Thymus (tissue), 11 donors: ENCODE data around the gene YY1. TPM values are rescaled to one million over a fixed set of nuclear protein-coding genes. Genes with fewer than 3 reads are reported as not detected.
A peak's percentile ranks its signal among the peaks of the same experiment; 100 is the strongest.

Experiments used
- DNase-seq, 9 donors: peaks; one replicate each; pipeline ENCODE4 v3.0.0-alpha.2; 2013; ENCODE audit warnings: low spot score in 9 of 9, low read depth in 6 of 9, missing footprints in 1 of 9
- H3K27ac ChIP-seq, 2 donors: one replicate each; pipeline ENCODE4 v1.5.1; 2013; ENCODE audit warnings: control low read depth in 1 of 2, low read depth in 1 of 2, low read length in 1 of 2, mild to moderate bottlenecking in 1 of 2, moderate library complexity in 1 of 2
- H3K27me3 ChIP-seq, 2 donors: one replicate each; pipeline ENCODE4 v1.5.1; 2013; ENCODE audit warnings: low read length in 1 of 2; ENCODE audit not compliant: control insufficient read depth in 2 of 2, insufficient read depth in 1 of 2
- H3K36me3 ChIP-seq, 2 donors: one replicate each; pipeline ENCODE4 v1.5.1; 2013; ENCODE audit warnings: low read length in 1 of 2, mild to moderate bottlenecking in 1 of 2, moderate library complexity in 1 of 2; ENCODE audit not compliant: control insufficient read depth in 2 of 2, insufficient read depth in 2 of 2
- H3K4me1 ChIP-seq, 2 donors: one replicate each; pipeline ENCODE4 v1.5.1; 2013; ENCODE audit warnings: low read length in 2 of 2; ENCODE audit not compliant: control insufficient read depth in 2 of 2, insufficient read depth in 2 of 2
- H3K4me3 ChIP-seq, 2 donors: one replicate each; pipeline ENCODE4 v1.5.1; 2013; ENCODE audit warnings: low read length in 2 of 2, control low read depth in 1 of 2, mild to moderate bottlenecking in 1 of 2
- H3K9me3 ChIP-seq, 2 donors: one replicate each; pipeline ENCODE4 v1.5.1; 2013; ENCODE audit warnings: low read length in 1 of 2, mild to moderate bottlenecking in 1 of 2; ENCODE audit not compliant: control insufficient read depth in 2 of 2, insufficient read depth in 1 of 2
- WGBS: extraction: QIAGEN DNeasy Blood & Tissue Kit; methylation state at CpG from one replicate; pipeline ENCODE4 v1.1.7; 2013; 5-methylcytosine and 5-hydroxymethylcytosine counted together
- polyA plus RNA-seq: library from polyadenylated mRNA; stranded (reverse); fragments of 200-250 nt; gene quantifications from one replicate; pipeline ENCODE4 v1.2.3, GENCODE V29; 2013
- total RNA-seq: library from RNA; stranded (reverse); fragments of 120-200 nt; gene quantifications from one replicate; pipeline ENCODE4 v1.2.4, GENCODE V29; 2013
- donor health status: healthy.

The YY1 gene
- total and polyA plus RNA-seq, 2 donors: 66.7 to 72.3 TPM

DNA sequence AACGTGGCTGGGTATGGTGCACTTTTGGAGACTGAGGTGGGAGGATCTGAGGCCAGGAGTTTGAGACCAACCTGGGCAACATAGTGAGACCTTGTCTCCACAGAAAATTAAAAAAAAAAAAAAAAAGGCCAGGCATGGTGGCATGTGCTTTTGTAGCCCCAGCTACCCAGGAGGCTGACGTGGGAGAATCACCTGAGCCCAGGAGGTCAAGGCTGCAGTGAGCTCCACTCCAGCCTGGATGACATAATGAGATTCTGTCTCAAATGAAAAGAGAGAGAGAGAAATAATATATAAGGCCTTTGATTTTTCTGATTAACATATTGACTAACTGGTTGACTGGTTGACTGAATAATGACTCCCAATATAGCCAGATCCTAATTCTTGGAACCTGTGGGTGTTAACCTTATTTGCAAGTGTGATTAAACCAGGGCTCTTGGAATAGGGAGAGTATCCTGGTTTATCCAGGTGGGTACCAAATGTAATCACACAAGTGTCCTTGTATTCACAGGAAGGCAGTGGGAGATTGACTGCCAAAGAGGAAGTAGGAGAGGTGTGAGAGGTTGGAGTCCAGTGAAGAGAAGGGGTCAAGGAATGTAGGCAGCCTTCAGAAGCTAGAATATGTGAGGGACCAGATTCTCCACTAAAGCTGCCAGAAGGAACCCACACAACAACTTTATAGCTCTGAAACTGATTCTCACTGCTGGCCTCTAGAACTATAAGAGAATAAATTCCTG, 12.0 kb downstream of the YY1 start:
- Histone ChIP-seq H3K4me1 (peaks cover 3% of the 10 kb centered on the region in 2 donors), H3K27ac (no peak overlapping the region)
- WGBS: 93% methylated on average over 2 of the region's 2 CpGs

DNA sequence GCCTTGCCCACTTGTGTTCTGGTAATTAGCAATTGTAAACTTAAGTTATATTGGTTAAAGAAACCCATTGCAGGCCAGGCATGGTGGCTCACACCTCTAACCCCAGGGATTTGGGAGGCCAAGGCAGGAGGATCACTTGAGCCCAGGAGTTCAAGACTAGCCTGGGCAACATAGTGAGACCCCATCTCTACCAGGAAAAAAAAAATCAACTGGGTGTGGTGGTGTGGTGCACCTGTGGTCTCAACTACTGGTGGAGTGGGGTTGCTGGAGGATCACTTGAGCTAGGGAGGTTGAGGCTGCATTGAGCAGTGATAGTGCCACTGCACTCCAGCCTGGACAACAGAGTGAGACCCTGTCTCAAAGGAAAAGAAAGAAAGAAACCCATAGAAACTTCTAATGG, 13.7 kb downstream of the YY1 start:
- H3K36me3 ChIP-seq: peaks cover 4 to 28% of the 10 kb centered on the region in 2 donors
- no peak for DNase-seq
- H3K4me3 ChIP-seq: no peak overlapping the region
- no peaks in the 10 kb centered on the region for H3K4me1 ChIP-seq
- H3K27ac ChIP-seq: no peak overlapping the region
- H3K9me3 ChIP-seq: no peaks in the 10 kb centered on the region
- H3K27me3 ChIP-seq: no peaks in the 10 kb centered on the region

More for the DNA sequence above, 12.0 kb downstream of the YY1 start:
- H3K9me3 ChIP-seq: no peaks in the 10 kb centered on the region
- H3K4me3 ChIP-seq: no peak overlapping the region
- no peaks in the 10 kb centered on the region for H3K27me3 ChIP-seq
- peaks cover 7 to 24% of the 10 kb centered on the region in 2 donors for H3K36me3 ChIP-seq
- no peak for DNase-seq

DNA sequence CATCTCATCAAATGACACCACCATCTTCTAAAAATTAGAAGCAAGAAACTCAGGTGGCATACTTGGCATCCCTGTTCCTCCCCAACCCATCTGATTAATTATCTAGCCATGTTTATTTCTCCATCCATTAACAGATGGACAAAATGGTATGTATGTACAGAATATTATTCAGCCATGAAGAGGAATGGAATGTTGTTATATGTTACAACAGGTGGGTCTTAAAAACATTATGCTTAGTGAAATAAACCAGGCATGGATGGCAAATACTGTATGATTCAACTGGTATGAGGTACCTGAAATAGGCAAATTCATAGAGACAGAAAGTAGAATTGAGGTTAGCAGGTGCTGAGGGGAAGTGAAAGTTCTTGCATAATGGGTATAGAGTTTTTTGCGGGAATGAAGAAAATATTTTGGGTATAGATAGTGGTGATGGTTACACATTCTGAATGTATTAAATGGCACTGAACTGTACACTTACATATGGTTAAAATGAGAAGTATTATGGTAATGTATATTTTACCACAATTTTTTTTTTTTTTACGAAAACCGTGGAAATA, 17.5 kb downstream of the YY1 start:
- H3K9me3 ChIP-seq: no peaks in the 10 kb centered on the region
- no peak overlapping the region for H3K4me3 ChIP-seq
- no peaks in the 10 kb centered on the region for H3K4me1 ChIP-seq
- no peak for DNase-seq
- H3K36me3 ChIP-seq: peaks cover 5 to 15% of the 10 kb centered on the region in 2 donors
- no peak overlapping the region for H3K27ac ChIP-seq
- WGBS: 92% methylated on average over 3 of the region's 3 CpGs
- H3K27me3 ChIP-seq: no peaks in the 10 kb centered on the region

DNA sequence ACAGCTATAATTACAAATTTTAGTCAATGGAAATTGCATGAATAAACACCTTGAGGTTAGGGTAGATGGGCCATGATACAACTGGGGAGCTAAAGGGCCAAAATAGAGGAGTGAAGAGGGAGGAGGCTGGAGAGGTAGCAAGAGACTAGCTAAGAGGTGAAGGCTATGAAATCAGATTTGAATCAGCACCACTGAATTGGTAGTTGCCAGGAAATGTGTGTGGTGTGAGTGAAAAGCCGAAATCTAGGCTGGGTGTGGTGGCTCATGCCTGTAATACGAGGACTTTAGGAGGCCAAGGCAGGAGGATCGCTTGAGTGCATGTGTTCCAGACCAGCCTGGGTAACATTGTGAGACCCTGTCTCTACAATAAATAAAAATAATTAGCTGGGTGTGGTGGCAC, 22.7 kb downstream of the YY1 start:
- no peak for DNase-seq
- 92% methylated on average over 3 of the region's 3 CpGs for WGBS
- Histone ChIP-seq H3K9me3 (no peaks in the 10 kb centered on the region), H3K4me3 (no peak overlapping the region), H3K36me3 (peaks cover 37 to 50% of the 10 kb centered on the region in 2 donors), H3K27ac (no peak overlapping the region), H3K27me3 (no peaks in the 10 kb centered on the region), H3K4me1 (no peaks in the 10 kb centered on the region)

DNA sequence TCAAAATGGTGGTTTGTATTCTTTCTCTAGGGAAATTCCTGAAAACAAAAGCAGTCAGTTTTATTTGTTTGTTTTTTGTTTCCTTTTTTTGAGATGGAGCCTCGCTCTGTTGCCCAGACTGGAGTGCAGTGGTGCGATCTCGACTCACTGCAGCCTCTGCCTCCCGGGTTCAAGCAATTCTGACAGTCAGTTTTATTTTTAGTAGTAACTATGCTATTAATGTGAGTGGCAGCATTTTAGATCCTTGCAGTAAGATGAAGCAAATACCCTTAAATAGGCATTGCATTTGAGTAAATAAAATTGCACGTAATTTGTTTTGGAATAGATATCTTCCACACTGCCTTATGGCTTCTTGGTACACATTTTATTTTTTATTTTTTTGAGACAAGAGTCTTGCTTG, 23.6 kb downstream of the YY1 start:
- no peak for DNase-seq
- H3K27me3 ChIP-seq: no peaks in the 10 kb centered on the region
- 96% methylated on average over 5 of the region's 5 CpGs for WGBS
- no peak overlapping the region for H3K27ac ChIP-seq
- H3K4me1 ChIP-seq: no peaks in the 10 kb centered on the region
- H3K9me3 ChIP-seq: no peaks in the 10 kb centered on the region
- H3K4me3 ChIP-seq: no peak overlapping the region
- peaks cover 41 to 53% of the 10 kb centered on the region in 2 donors for H3K36me3 ChIP-seq

DNA sequence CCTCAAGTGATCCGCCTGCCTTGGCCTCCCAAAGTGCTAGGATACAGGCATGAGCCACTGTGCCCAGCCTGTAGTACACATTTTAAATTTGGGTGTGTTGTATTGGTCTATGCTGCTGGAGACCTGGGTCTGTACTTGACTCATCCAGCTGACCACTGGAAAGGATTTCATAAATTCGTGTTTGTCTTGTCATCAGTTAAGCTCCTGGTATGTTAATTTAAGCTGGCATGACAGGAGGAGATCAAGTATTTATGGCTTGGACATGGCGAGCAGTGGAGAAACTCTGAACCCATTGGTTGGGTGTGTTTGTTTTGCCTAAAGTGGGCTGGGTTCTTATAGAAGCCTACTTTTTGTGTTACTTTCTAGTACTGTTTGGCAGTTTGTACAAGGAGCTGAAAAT, 24.2 kb downstream of the YY1 start:
- H3K27me3 ChIP-seq: no peaks in the 10 kb centered on the region
- H3K27ac ChIP-seq: no peak overlapping the region
- DNase-seq: no peak
- H3K36me3 ChIP-seq: peaks cover 47 to 56% of the 10 kb centered on the region in 2 donors
- WGBS: 94% methylated on average over 3 of the region's 3 CpGs
- no peaks in the 10 kb centered on the region for H3K9me3 ChIP-seq
- no peak overlapping the region for H3K4me3 ChIP-seq
- no peaks in the 10 kb centered on the region for H3K4me1 ChIP-seq

DNA sequence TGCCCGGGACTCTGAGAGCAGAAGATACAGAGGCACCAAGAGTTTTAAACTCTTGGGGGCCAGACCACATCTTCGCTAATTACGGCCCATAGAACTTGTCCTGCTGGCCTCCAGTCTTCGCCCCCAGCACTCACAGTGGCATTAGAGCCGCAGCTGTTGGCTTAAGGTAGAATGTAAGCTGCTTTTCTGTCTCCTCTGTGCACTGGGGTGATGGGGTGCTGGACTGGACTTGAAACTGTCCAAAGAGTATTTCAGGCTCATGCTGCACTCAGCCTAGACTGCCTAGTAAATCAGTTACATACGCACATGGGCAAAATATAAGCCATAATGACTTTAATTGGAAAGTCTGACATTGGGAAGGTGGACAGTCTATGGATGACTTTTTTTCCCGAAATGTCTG, 29.0 kb downstream of the YY1 start:
- Histone ChIP-seq H3K36me3 (peaks cover 45 to 46% of the 10 kb centered on the region in 2 donors), H3K27ac (no peak overlapping the region), H3K9me3 (no peaks in the 10 kb centered on the region), H3K4me1 (no peaks in the 10 kb centered on the region), H3K4me3 (no peak overlapping the region), H3K27me3 (no peaks in the 10 kb centered on the region)
- no peak for DNase-seq
- 93% methylated on average over 7 of the region's 7 CpGs for WGBS

DNA sequence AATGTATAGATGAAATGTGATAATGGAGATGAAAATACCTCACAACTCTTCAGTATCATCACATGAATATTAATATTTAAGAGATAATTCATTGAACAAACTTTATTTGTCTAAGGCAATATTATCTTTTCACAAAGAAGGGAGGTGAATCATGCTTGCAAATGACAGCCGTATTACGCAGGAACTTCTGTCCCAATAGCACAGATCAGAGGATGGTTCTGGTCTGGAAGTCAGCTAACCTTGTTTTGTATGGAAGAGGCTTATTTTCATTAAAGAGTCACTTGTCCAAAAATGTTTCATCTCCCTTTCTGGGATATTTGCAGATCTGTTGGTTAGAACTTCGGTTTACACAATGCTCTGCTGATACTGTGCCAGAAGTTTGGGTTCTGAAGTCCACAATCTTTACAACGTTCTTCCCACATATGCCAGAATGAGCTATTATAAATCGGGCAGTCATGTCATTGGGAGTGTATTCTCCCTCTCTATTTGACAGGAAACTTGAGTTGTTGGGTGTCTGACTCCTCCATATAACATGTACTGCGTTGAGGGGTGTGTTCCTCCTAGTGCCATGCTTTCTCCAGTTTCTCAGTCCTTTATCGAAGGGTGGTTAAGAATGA, 29.8 kb downstream of the YY1 start:
- H3K36me3 ChIP-seq: peaks cover 37 to 40% of the 10 kb centered on the region in 2 donors
- no peak overlapping the region for H3K4me3 ChIP-seq
- H3K4me1 ChIP-seq: no peaks in the 10 kb centered on the region
- H3K27me3 ChIP-seq: no peaks in the 10 kb centered on the region
- no peak for DNase-seq
- no peaks in the 10 kb centered on the region for H3K9me3 ChIP-seq
- 93% methylated on average over 7 of the region's 7 CpGs for WGBS
- H3K27ac ChIP-seq: no peak overlapping the region

DNA sequence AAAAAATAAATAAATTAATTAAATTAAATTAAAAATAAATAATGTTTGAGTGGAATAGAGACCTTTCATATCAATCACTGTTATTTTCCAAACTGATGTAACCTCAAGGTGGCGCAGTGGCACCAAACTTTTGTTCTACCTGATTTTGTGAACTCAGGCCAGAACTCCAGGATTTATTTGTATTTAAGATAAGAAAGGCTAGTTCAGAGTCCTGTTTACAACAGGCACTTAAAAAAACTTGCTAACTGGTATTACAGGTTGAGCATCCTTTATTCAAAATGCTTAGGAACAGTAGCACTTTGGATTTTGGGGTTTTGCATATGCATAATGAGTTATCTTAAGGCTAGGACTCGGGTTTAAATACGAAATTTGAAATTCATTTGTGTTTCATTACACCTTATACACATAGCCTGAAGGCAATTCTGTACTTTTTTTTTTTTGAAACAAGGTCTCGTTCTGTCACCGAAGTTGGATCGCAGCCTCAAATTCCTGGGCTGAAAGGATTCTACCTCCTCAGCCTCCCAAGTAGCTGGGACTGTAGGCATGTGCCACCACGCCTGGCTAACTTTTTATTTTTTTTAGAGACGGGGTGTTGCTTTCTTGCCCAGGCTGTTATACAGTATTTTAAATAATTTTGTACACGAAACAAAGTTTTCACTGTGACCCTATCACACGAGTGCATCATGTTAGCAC, 32.4 kb downstream of the YY1 start:
- no peak overlapping the region for H3K27ac ChIP-seq
- WGBS: 96% methylated on average over 10 of the region's 10 CpGs
- H3K9me3 ChIP-seq: no peaks in the 10 kb centered on the region
- H3K4me3 ChIP-seq: no peak overlapping the region
- peaks cover 23 to 41% of the 10 kb centered on the region in 2 donors for H3K36me3 ChIP-seq
- H3K4me1 ChIP-seq: no peaks in the 10 kb centered on the region
- no peaks in the 10 kb centered on the region for H3K27me3 ChIP-seq
- DNase-seq: peak in 1 of 9 donors; percentile 34
